H9 (cell line): ENCODE results near the gene DUT. TPM values are rescaled to one million over a fixed set of nuclear protein-coding genes. Genes with fewer than 3 reads are reported as not detected.

Source experiments
- DNase-seq: peaks from one replicate; pipeline ENCODE4 v3.0.0-alpha.2; 2017
- H2AFZ ChIP-seq: one replicate; pipeline ENCODE4 v1.6.1; 2013; ENCODE audit warnings: mild to moderate bottlenecking, low read length, control low read depth, moderate library complexity
- H2AK5ac ChIP-seq: 2 replicates; pipeline ENCODE4 v1.6.1; 2013; ENCODE audit warnings: low read length, control low read depth, mixed read lengths; ENCODE audit not compliant: insufficient read length
- H2BK120ac ChIP-seq: one replicate; pipeline ENCODE4 v1.6.1; 2013; ENCODE audit warnings: low read depth, mild to moderate bottlenecking, low read length, control low read depth, inconsistent platforms; ENCODE audit not compliant: poor library complexity, severe bottlenecking
- H2BK12ac ChIP-seq: 2 replicates; pipeline ENCODE4 v1.6.1; 2013; ENCODE audit warnings: low read length, control low read depth, mixed read lengths, low read depth; ENCODE audit not compliant: insufficient read length
- H2BK15ac ChIP-seq: 2 replicates; pipeline ENCODE4 v1.6.1; 2013; ENCODE audit warnings: low read depth, low read length, control low read depth
- H2BK20ac ChIP-seq: one replicate; pipeline ENCODE4 v1.6.1; 2013; ENCODE audit warnings: low read depth, mild to moderate bottlenecking, low read length, control low read depth, inconsistent platforms; ENCODE audit not compliant: poor library complexity, severe bottlenecking
- H2BK5ac ChIP-seq: 2 replicates; pipeline ENCODE4 v1.6.1; 2013; ENCODE audit warnings: low read length, control low read depth, mixed read lengths; ENCODE audit not compliant: insufficient read length
- H3K14ac ChIP-seq: 2 replicates; pipeline ENCODE4 v1.6.1; 2013; ENCODE audit warnings: low read length, control low read depth; ENCODE audit not compliant: insufficient read depth
- H3K18ac ChIP-seq: 2 replicates; pipeline ENCODE4 v1.6.1; 2013; ENCODE audit warnings: low read depth, mild to moderate bottlenecking, mixed read lengths, low read length, control low read depth; ENCODE audit not compliant: insufficient read length
- H3K23ac ChIP-seq: 2 replicates; pipeline ENCODE4 v1.6.1; 2013; ENCODE audit warnings: low read length, control low read depth, mixed read lengths, low read depth; ENCODE audit not compliant: insufficient read length
- H3K23me2 ChIP-seq: 2 replicates; pipeline ENCODE4 v1.6.1; 2013; ENCODE audit warnings: low read depth, mild to moderate bottlenecking, mixed read lengths, low read length, control low read depth; ENCODE audit not compliant: insufficient read length, poor library complexity, severe bottlenecking
- H3K27ac ChIP-seq: 2 replicates; pipeline ENCODE4 v1.5.1; 2013; ENCODE audit warnings: low read length, control low read depth, mixed read lengths, low read depth; ENCODE audit not compliant: insufficient read length
- H3K27me3 ChIP-seq: 2 replicates; pipeline ENCODE4 v1.6.1; 2013; ENCODE audit warnings: low read length, control low read depth, inconsistent platforms; ENCODE audit not compliant: insufficient read depth
- H3K4ac ChIP-seq: 2 replicates; pipeline ENCODE4 v1.6.1; 2013; ENCODE audit warnings: low read depth, mild to moderate bottlenecking, control low read depth, inconsistent platforms, low read length, moderate library complexity
- H3K4me1 ChIP-seq: 2 replicates; pipeline ENCODE4 v1.6.1; 2013; ENCODE audit warnings: low read length, control low read depth, inconsistent platforms; ENCODE audit not compliant: insufficient read depth
- H3K4me2 ChIP-seq: 2 replicates; pipeline ENCODE4 v1.6.1; 2013; ENCODE audit warnings: low read length, control low read depth, mixed read lengths; ENCODE audit not compliant: insufficient read length, insufficient read depth
- H3K56ac ChIP-seq: 2 replicates; pipeline ENCODE4 v1.6.1; 2013; ENCODE audit warnings: low read depth, mild to moderate bottlenecking, mixed read lengths, low read length, control low read depth; ENCODE audit not compliant: insufficient read length
- H3K79me1 ChIP-seq: 2 replicates; pipeline ENCODE4 v1.6.1; 2013; ENCODE audit warnings: low read depth, mild to moderate bottlenecking, moderate library complexity, low read length, control low read depth, inconsistent platforms; ENCODE audit not compliant: insufficient read depth, poor library complexity, severe bottlenecking
- H3K79me2 ChIP-seq: 2 replicates; pipeline ENCODE4 v1.6.1; 2013; ENCODE audit warnings: low read length, control low read depth, inconsistent platforms; ENCODE audit not compliant: insufficient read depth
- H3K9ac ChIP-seq: 2 replicates; pipeline ENCODE4 v1.6.1; 2013; ENCODE audit warnings: low read length, control low read depth, mixed read lengths; ENCODE audit not compliant: insufficient read length; ENCODE audit errors: extremely low read depth
- H3K9me3 ChIP-seq: one replicate; pipeline ENCODE4 v1.6.1; 2013; ENCODE audit warnings: low read depth, low read length, inconsistent platforms; ENCODE audit not compliant: control insufficient read depth
- H3T11ph ChIP-seq: one replicate; pipeline ENCODE4 v1.6.1; 2013; ENCODE audit warnings: mild to moderate bottlenecking, low read length, control low read depth, inconsistent platforms
- H4K20me1 ChIP-seq: one replicate; pipeline ENCODE4 v1.6.1; 2013; ENCODE audit not compliant: control insufficient read depth, insufficient read length, insufficient read depth
- H4K5ac ChIP-seq: 2 replicates; pipeline ENCODE4 v1.6.1; 2013; ENCODE audit warnings: low read depth, mild to moderate bottlenecking, mixed read lengths, low read length, control low read depth; ENCODE audit not compliant: insufficient read length
- H4K8ac ChIP-seq: replicated peaks from 2 replicates; pipeline ENCODE4 v1.6.1; 2013; ENCODE audit warnings: low read length, control low read depth, mixed read lengths, low read depth; ENCODE audit not compliant: insufficient read length
- H4K91ac ChIP-seq: 2 replicates; pipeline ENCODE4 v1.6.1; 2013; ENCODE audit warnings: low read depth, mild to moderate bottlenecking, moderate library complexity, mixed read lengths, low read length, control low read depth; ENCODE audit not compliant: insufficient read length
- H3K27ac Mint-ChIP-seq, 3 experiments: 2 replicates in 2 of 3; 3 replicates in 1 of 3; pipeline ENCODE4 v1.8.0; 2020 to 2021; ENCODE audit warnings: mixed read lengths in 3 of 3, mild to moderate bottlenecking in 1 of 3, moderate library complexity in 1 of 3
- H3K27me3 Mint-ChIP-seq: 2 replicates; pipeline ENCODE4 v1.8.0; 2021; ENCODE audit warnings: low read depth, mild to moderate bottlenecking, moderate library complexity, mixed read lengths
- H3K36me3 Mint-ChIP-seq, 3 experiments: 2 replicates in 2 of 3; 3 replicates in 1 of 3; pipeline ENCODE4 v1.8.0; 2020 to 2021; ENCODE audit warnings: low read depth in 3 of 3, mixed read lengths in 3 of 3; ENCODE audit not compliant: insufficient read depth in 1 of 3
- H3K4me1 Mint-ChIP-seq, 2 experiments: 2 replicates each; pipeline ENCODE4 v1.8.0; 2020; ENCODE audit warnings: mixed read lengths in 2 of 2
- H3K4me3 Mint-ChIP-seq, 2 experiments: 2 replicates in 1 of 2; 3 replicates in 1 of 2; pipeline ENCODE4 v1.8.0; 2020 to 2021; ENCODE audit warnings: mild to moderate bottlenecking in 2 of 2, mixed read lengths in 2 of 2, moderate library complexity in 1 of 2
- H3K9me3 Mint-ChIP-seq, 2 experiments: 2 replicates in 1 of 2; 3 replicates in 1 of 2; pipeline ENCODE4 v1.8.0; 2020; ENCODE audit warnings: mild to moderate bottlenecking in 2 of 2, mixed read lengths in 2 of 2, moderate library complexity in 1 of 2
- CTCF ChIP-seq: fragments of 200-600 bp; sonication (generic); conservative IDR thresholded peaks from 3 replicates; pipeline ENCODE4 v1.8.0; 2021; ENCODE audit warnings: antibody characterized with exemption, mild to moderate bottlenecking
- WGBS: extraction: QIAGEN DNeasy Blood & Tissue Kit; methylation state at CpG from one replicate; pipeline ENCODE4 v1.1.7; 2013; ENCODE audit warnings: missing lambda C conversion rate, low lambda C conversion rate, mixed read lengths; ENCODE audit not compliant: insufficient read length; ENCODE audit errors: extremely low coverage; 5-methylcytosine and 5-hydroxymethylcytosine counted together
- total RNA-seq: library from RNA; stranded (reverse); gene quantifications from 2 replicates; pipeline ENCODE4 v1.2.1, GENCODE V29; 2021

Gene DUT
- total RNA-seq, 1 experiment from 2014 or later = 137 TPM

- no peaks in the 10 kb centered on the region for H4K20me1 ChIP-seq
- H3K4ac ChIP-seq = no peak overlapping the region
- no peaks in the 10 kb centered on the region for H3K27me3 ChIP-seq
- H3K27ac Mint-ChIP-seq = no peak overlapping the region
- no peak overlapping the region for H2BK120ac ChIP-seq
- no peaks in the 10 kb centered on the region for H3K27me3 Mint-ChIP-seq
- H3K9ac ChIP-seq = no peak overlapping the region
- H3K56ac ChIP-seq = no peak overlapping the region
- H4K8ac ChIP-seq = no peak overlapping the region
- H2AFZ ChIP-seq = no peak overlapping the region
- no peaks in the 10 kb centered on the region for H3K23me2 ChIP-seq
- H3K4me3 Mint-ChIP-seq = no peak overlapping the region
- H2BK20ac ChIP-seq = no peak overlapping the region
- H3K79me2 ChIP-seq = no peaks in the 10 kb centered on the region
- H4K91ac ChIP-seq = no peak overlapping the region
- no peak overlapping the region for H2AK5ac ChIP-seq
- H3K4me1 ChIP-seq = peaks cover 2% of the 10 kb centered on the region; the same call in 1 of the 2 replicates
- H3K4me2 ChIP-seq = no peak overlapping the region
- H3K79me1 ChIP-seq = no peaks in the 10 kb centered on the region
- H3K23ac ChIP-seq = no peak overlapping the region
- H3K18ac ChIP-seq = no peak overlapping the region
- no peaks in the 10 kb centered on the region for H3K9me3 ChIP-seq
- H2BK12ac ChIP-seq = no peak overlapping the region
- H4K5ac ChIP-seq = no peak overlapping the region
- no CpG with 5 or more reads among the region's 2 CpGs for WGBS
- no peak overlapping the region for H2BK15ac ChIP-seq
- peaks cover 0 to 7% (median 1%) of the 10 kb centered on the region in 3 experiments; a peak in 3 of 7 replicates for H3K36me3 Mint-ChIP-seq
- no peak overlapping the region for H3T11ph ChIP-seq
- peaks cover 25 to 31% of the 10 kb centered on the region in 2 experiments for H3K4me1 Mint-ChIP-seq
- no peak overlapping the region for H3K14ac ChIP-seq
- no peak for TF ChIP-seq CTCF
- peaks cover 0 to 3% of the 10 kb centered on the region in 2 experiments; a peak in 2 of 5 replicates for H3K9me3 Mint-ChIP-seq
- no peak overlapping the region for H2BK5ac ChIP-seq
- no peak overlapping the region for H3K27ac ChIP-seq
- DNase-seq = no peak
Measured at GRCh38 chr15:48313216-48313615, 18.0 kb upstream of the DUT start.
